Fibroblast of mammary gland (primary cell): ENCODE measurements around the gene MYO10.

Experiments
- DNase-seq: peaks from one replicate; pipeline ENCODE4 v3.0.0-alpha.2; 2010; ENCODE audit warnings: low read depth
- H3K4me3 ChIP-seq: 2 replicates; pipeline ENCODE4 v1.5.1; 2011; ENCODE audit warnings: low read depth, mild to moderate bottlenecking, low read length, moderate library complexity; ENCODE audit not compliant: control insufficient read depth
- TF ChIP-seq, protein P1 (sequence below): conservative IDR thresholded peaks from 2 replicates; pipeline ENCODE4 v1.5.1; 2011; ENCODE audit warnings: low read depth, low read length, inconsistent platforms; ENCODE audit not compliant: control insufficient read depth, insufficient read depth

The MYO10 gene

GRCh38 chr5:16859346-16859745 is 76.7 kb downstream of the MYO10 start:
- DNase-seq, result no peak

GRCh38 chr5:16858151-16858550 is 77.9 kb downstream of the MYO10 start:
- no peak overlapping the region for H3K4me3 ChIP-seq
- no peak for DNase-seq
- TF ChIP-seq, protein P1, sequence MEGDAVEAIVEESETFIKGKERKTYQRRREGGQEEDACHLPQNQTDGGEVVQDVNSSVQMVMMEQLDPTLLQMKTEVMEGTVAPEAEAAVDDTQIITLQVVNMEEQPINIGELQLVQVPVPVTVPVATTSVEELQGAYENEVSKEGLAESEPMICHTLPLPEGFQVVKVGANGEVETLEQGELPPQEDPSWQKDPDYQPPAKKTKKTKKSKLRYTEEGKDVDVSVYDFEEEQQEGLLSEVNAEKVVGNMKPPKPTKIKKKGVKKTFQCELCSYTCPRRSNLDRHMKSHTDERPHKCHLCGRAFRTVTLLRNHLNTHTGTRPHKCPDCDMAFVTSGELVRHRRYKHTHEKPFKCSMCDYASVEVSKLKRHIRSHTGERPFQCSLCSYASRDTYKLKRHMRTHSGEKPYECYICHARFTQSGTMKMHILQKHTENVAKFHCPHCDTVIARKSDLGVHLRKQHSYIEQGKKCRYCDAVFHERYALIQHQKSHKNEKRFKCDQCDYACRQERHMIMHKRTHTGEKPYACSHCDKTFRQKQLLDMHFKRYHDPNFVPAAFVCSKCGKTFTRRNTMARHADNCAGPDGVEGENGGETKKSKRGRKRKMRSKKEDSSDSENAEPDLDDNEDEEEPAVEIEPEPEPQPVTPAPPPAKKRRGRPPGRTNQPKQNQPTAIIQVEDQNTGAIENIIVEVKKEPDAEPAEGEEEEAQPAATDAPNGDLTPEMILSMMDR, result no peak

More at GRCh38 chr5:16859346-16859745, 76.7 kb downstream of the MYO10 start:
- TF ChIP-seq, protein P1, result no peak
- no peak overlapping the region for H3K4me3 ChIP-seq

DNA sequence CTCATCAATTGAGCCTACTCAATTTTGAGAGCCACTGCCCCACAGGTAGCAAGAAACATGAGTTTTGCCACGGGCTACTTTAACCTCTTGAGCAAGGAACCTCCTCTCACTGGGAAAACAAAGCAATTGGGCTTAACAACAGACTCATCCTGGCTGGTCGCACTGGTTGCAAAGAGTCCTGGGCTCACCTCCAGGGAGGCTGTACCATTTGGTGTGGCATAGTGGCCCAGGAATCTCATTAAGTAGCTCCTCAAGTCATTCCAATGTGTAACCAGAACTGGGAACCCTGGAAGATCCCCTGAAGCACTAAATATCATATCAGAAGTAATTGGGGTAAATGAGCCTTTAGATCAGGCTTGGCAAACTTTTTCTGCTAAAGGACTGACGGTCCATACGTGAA is 78.5 kb downstream of the MYO10 start:
- TF ChIP-seq, protein P1, result no peak
- DNase-seq, result no peak
- no peak overlapping the region for H3K4me3 ChIP-seq

DNA sequence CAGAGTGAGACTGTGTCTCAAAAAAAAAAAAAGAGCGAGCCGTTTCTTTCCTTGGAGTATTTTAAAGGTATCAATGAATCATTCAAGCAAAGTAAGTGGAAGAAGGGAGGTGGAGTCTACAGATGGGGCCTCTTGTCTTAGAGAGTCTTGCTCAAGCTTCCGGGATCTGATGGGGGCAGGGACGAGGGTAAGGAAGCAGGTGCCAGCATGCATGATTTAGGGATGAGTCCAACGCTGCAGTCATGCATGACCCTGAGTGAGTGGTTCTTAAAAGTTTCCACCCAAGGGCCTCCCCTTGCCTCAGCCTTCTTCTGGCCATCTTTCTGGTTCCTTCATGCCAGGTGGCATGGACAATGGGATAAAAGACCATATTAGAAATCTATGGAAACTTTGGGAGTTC is 79.6 kb downstream of the MYO10 start:
- no peak overlapping the region for H3K4me3 ChIP-seq
- TF ChIP-seq, protein P1, result no peak
- peak; percentile 60 for DNase-seq

- no peak overlapping the region for H3K4me3 ChIP-seq
- DNase-seq, result peak; percentile 11
- TF ChIP-seq, protein P1, result no peak
Measured at GRCh38 chr5:16855898-16856297, 80.2 kb downstream of the MYO10 start.

DNA sequence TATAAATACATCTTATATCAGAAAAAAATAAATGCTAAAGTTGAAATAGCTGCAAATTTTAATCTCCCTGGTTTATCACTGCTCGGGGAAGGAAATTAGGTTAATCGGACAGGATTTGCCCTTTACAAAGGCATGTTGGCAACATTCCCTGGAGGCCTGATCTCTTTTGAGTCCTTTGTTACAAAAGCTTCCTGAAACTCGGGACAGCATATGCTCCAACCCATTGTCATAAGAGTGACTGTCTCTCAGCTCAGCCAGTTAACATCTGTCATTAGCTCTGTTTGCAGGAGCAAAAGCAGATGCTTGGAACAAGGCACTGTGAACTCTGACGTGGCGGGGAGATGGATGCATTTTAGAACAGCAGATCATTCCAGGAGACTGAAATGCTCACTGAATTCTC is 80.6 kb downstream of the MYO10 start:
- no peak overlapping the region for H3K4me3 ChIP-seq
- TF ChIP-seq, protein P1, result no peak
- DNase-seq, result peak; percentile 68

- DNase-seq, result no peak
- H3K4me3 ChIP-seq, result no peak overlapping the region
- TF ChIP-seq, protein P1, result no peak
Measured at GRCh38 chr5:16854351-16854750, 81.7 kb downstream of the MYO10 start.
